ENCODE measurements around the gene HEG1. TPM values are rescaled to one million over a fixed set of nuclear protein-coding genes. Genes with fewer than 3 reads are reported as not detected.

Gene HEG1
- total and polyA plus RNA-seq, 2 of the 4 experiments (the other 2 are of a cell fraction), result 25.6 to 43.4 TPM

DNA sequence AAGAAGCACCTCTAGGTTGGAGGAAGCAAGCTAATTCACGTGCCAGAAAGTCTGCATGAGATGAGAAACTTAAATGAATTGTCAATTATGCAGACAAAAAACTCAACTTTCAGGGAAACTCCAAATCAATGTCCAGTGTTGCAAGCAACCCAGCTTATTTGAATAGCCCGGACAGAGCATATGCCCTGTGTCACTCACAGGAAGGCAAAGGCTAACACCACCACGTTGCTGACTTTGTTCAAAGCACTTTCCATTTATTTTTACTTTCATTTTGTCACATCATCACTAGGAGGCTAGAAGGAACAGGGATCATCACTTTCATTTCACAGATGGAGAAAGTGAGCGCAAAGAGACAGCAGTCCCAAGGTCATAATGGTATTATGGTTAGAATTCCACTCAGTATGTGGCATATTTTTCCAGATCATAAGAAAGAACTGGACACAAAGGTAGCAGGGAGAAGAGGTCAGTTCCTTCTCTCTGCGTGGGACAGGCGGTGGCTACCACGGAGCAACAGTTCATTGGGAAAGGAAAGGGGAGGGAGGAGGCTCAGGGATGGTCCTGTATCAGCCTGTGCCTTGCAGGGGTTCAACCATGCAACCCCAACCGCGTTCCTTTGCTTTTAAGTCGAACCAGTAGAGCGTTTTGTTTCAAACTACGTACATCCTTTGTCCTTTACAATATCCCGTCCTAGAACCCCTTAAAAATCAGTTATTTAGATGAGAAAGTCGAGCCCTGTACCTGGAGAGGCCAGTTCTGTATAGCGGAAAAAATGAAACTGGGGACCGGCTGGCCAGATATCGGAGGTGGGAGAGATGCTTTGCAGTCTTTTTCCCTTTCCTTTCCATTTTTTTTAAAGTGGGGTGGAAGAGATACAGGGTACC is 1.1 kb downstream of the HEG1 start (continued):
- no peak for TF ChIP-seq RCOR1 (IDR thresholded peaks at IDR 0.05; ENCODE audit: insufficient replicate concordance, low read length)
- no peak for TF ChIP-seq USF2 (IDR thresholded peaks at IDR 0.05; ENCODE audit: low read depth, low read length)
